GM13977 (cell line): ENCODE data around the gene TRIM64.
"Not testable (repeated sequence)": the region's sequence is repeated elsewhere in the genome, so short reads cannot be mapped to it uniquely, and the experiment has no call there.

Experiments used
- DNase-seq: peaks from one replicate; pipeline ENCODE4 v3.0.0; 2012; ENCODE audit warnings: low spot score
- in situ Hi-C: fragments of 300-500 bp; cut with MboI; formaldehyde crosslinking; loops from one replicate; pipeline ENCODE4 v1.12.0; 2022; ENCODE audit warnings: low sequenced_read_pairs, low pct_unique_long_range_greater_than_20kb, mixed read lengths, inconsistent platforms; ENCODE audit not compliant: unreplicated experiment
- TF ChIP-seq, protein P1 (sequence below): IDR thresholded peaks from 2 replicates; pipeline ENCODE4 v1.5.1; 2012; ENCODE audit warnings: mild to moderate bottlenecking, control low read depth; ENCODE audit not compliant: insufficient read depth; ENCODE audit errors: extremely low read depth, missing control alignments

The TRIM64 gene, protein sequence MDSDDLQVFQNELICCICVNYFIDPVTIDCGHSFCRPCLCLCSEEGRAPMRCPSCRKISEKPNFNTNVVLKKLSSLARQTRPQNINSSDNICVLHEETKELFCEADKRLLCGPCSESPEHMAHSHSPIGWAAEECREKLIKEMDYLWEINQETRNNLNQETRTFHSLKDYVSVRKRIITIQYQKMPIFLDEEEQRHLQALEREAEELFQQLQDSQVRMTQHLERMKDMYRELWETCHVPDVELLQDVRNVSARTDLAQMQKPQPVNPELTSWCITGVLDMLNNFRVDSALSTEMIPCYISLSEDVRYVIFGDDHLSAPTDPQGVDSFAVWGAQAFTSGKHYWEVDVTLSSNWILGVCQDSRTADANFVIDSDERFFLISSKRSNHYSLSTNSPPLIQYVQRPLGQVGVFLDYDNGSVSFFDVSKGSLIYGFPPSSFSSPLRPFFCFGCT

DNA sequence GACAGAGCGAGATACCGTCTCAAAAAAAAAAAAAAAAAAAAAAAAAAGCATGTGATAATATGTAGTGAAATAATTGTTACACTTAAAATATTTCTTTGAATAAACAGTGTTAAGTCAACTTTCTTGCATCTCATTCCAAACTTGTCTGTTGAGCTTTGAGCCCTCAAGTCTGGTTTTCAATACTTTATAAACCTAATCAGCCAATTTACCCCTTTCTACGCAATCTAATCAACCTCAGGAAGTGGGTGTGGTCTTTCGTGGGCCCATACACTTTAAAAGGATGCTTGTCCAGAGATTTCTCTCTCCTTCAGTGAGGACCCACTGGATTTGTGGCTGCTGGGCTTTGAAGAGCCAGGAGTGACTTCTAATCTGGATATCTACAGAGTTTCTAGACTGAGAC lies at the start of gene TRIM64:
TRIM64 (plus strand) TSS at position 301 of the 400 bp plus-strand sequence. CDS start 2,467 bp downstream, outside the sequence.
- in situ Hi-C loops, DNase-seq: not testable (repeated sequence)

DNA sequence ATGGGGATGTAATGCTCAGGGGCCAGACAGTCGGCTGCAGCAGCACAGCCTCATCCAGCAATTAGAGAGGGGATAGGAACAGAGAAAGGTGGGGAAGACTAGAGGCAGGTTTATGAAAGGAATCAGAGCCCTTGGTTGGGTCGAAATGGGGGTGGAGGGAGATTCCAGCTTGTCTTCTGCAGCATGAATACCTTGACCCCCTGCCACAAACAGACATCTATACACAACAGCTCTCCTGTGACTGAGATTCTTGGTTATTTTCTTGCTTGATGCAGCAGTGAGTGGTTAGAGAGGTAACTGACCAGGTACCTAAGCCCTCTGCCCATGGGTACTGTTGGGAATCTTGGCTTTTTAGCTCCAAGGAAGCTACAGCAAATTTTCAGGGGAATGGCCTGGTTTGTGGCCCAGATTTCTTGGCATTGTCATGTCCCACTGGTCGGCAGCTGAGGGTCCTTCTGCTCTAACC lies 43.6 kb upstream of the TRIM64 start, which contains the start of gene TRIM49D1:
TRIM49D1 (minus strand) TSS at position 51 of the 466 bp plus-strand sequence. CDS start 4,535 bp downstream, outside the sequence.
- DNase-seq: no peak
- TF ChIP-seq, protein P1, sequence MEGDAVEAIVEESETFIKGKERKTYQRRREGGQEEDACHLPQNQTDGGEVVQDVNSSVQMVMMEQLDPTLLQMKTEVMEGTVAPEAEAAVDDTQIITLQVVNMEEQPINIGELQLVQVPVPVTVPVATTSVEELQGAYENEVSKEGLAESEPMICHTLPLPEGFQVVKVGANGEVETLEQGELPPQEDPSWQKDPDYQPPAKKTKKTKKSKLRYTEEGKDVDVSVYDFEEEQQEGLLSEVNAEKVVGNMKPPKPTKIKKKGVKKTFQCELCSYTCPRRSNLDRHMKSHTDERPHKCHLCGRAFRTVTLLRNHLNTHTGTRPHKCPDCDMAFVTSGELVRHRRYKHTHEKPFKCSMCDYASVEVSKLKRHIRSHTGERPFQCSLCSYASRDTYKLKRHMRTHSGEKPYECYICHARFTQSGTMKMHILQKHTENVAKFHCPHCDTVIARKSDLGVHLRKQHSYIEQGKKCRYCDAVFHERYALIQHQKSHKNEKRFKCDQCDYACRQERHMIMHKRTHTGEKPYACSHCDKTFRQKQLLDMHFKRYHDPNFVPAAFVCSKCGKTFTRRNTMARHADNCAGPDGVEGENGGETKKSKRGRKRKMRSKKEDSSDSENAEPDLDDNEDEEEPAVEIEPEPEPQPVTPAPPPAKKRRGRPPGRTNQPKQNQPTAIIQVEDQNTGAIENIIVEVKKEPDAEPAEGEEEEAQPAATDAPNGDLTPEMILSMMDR: no peak
- in situ Hi-C loops: no loop called here

DNA sequence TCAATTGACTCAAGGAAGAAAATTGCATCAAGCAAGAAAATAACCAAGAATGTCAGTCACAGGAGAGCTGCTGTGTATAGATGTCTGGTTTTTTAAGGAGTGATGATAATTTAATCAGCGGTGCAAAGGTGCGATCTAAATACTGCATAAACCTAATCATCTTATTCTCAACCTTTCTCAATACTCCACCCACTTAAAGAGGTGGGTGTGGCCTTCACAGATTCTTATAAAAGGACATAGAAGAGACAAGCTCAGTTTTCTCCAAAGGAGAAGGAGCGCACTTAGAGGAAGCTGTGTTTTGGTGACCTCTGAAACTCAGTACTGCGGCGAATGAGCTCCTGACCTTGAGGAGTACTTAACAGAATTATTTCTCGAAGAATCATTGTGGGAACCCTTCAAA lies 42.1 kb upstream of the TRIM64 start, which contains the start of gene TRIM49D2:
TRIM49D2 (plus strand) TSS at position 301 of the 400 bp plus-strand sequence. CDS start 2,698 bp downstream, outside the sequence.
- DNase-seq, in situ Hi-C loops: not testable (repeated sequence)

DNA sequence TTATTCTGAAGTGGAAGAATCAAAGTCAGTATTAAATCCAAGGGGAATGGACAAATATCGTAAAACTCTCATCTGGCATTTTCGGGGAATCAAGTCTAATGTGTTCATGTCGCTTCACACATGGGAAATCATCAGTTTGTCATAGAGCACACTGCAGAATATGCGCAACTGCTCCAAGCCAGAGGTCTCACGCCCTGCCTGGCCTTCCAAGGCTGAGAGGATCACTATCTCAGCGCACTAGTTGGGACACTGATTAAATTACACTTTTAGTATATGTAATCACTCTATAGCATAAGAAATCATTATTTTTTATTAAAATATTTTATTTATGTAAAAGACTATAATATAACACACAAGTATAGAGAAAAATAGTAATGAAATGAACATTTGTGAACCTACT lies 5.0 kb upstream of the TRIM64 start:
- in situ Hi-C loops, DNase-seq: not testable (repeated sequence)
